NT2/D1 (cell line): Measurements from ENCODE around the gene NIT1.

Source experiments
- YY1 ChIP-seq: IDR thresholded peaks from 2 replicates; pipeline ENCODE4 v1.6.1; 2011; ENCODE audit not compliant: insufficient read length, insufficient read depth
- ZNF274 ChIP-seq: IDR thresholded peaks from 2 replicates; pipeline ENCODE4 v1.6.1; 2011; ENCODE audit warnings: mild to moderate bottlenecking, low read depth, low read length

GRCh38 chr1:161111527-161111926 lies 6.4 kb upstream of the NIT1 start:
- TF ChIP-seq YY1: no peak
- no peak for TF ChIP-seq ZNF274
